Measurements from ENCODE around the gene SP3.

Gene SP3

DNA sequence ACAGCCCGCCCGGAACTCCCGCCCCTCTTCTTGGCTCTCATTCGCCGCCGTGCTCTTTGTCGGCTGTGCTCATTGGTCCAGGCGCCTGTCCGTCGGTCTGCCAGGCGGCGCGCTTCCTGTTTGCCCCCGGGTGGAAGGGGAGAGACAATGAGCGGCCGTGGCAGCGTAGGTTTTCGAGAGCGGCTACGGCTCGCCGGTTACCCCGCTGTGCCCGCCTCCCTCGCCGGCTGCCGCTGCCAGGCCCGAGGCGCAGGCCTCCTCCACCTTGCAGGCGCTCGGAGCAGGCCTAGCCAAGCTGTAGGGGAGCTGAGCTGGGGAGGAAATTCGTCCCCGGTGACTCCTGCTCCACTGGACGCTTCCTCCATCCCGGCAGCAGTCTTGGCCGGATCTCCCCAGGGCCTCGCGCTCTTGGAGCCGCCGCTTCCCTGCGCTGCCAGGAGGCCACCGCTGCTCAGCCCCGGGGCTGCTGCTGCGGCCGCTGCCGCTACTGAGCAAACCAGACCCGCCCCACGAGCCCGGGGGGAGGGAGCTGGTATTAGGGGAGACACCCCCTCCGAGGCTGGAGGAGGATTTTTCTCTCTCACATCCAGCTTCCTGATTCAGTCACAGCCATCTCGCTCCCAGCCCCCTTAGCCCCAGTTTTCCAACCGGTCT lies at the start of gene SP3:
Gene SP3 (minus strand): TSS at position 2 of the 654 bp plus-strand sequence. CDS start 202 bp downstream, outside the sequence.
- DNase-seq: peak; percentile 96

DNA sequence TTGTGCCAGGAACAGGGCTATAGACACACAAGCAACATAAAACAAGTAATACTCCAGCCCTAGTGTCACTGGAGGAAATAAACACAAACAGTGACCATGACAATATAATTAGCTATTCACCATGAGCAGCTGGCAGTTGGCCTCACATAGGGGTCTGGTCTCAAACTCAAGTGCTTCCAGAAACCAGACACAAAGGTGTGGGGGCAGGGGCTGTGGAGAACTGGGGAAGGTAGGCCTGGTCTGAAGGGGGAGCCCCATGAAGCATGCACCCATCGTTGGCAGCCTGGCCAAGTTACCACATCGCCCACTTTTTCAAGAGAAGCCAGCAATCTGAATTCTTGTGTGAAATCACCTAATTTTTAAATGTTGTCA lies 49.5 kb upstream of the SP3 start:
- peak; percentile 12 for DNase-seq

DNA sequence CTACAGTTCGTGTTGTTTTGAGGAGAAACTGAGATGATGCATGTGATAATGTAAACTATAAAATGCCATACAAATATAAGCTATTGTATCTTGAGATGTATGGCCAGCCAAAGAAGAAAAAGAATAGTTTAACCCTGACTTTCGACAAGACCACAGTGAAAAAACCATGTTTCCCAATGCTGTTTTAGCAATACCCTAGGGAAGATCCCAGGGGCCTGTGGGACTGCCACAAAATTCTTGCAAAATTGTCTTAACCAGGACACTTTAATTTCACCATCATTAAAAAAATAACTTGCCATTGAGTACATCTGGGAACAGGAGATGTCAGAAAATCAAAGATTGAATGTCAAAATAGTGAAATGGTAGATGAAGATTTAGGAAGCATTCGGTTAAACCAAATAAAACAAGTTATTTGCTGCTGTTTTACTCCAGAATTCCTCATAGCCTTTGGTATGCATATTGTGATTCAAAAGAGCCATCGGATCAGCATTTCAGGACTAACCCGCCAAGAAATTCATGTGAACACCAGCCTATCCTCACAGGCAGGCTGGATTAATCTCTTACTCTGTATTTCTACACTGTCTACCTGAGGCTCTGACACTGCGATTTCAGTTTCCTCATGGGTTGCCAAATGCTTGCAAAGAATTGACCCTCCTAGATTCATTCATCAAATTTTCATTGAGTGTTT lies 49.0 kb upstream of the SP3 start:
- DNase-seq: no peak

DNA sequence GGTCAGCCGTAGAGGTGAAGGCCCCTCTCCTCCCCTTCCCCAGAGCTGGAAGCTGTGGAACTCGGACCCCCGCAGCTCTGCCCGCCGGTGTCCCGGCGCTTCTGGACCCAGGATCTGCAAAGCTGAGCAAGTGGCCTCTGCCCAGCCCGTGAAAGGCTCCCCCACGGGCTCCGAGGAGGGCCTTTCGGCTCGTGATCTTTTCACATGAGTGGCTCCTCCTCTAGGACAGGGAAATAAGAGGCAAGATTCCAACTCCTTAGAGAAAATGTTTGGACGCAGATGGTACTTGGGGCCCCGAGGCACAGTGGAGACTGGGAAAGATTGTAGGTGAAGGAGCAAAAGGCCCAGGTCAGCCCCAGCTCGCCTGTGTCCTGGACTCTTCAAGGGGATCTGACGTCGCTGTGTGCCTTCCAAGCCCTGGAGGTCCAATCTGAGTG lies 48.2 kb upstream of the SP3 start:
- DNase-seq: no peak

DNA sequence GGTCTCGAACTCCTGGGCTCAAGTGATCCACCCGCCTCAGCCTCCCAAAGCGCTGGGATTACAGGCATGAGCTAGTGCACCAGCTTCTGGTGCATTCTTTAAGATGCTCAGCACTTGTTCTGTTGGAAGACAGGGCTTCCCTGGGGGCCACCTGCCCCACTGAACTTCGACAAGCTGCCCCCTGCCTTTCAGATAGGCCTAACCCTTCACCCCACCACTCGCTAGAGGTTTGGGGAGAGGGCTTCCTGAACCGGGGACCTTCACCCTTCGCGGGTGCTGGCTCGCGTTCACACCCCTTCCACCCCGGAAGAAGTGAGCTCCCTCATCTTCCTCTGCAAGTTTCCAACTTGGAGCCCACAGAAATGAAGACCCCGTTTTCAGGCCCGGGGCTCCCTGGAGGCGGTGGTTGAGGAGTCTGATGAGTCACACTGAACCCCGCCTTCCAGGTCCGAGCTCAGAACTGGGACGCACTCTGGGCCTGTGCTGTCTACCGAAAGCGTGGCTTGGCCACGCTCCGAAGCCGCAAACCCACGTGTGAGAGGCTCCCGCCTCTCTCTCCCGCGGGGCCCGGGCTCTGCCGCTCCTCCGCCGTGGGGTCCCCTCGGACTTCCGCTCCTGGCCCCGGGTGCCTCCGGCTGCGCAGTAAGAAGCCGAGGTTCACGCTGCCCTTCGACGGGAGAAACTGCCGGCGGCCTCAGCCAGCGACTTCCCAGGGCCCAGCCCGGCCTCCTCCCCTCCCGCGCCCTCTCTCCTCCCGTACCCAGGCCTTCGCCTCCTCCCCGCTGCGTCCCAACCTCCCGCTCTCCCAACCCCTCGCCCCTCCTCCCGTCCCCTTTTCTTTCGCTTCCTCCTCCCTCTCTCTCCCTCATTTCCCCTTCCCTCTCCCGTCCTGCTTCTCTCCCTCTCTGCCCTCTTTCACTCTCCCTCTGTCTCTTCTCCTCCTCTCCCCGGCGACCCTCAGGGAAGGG lies 47.5 kb upstream of the SP3 start:
- no peak for DNase-seq

DNA sequence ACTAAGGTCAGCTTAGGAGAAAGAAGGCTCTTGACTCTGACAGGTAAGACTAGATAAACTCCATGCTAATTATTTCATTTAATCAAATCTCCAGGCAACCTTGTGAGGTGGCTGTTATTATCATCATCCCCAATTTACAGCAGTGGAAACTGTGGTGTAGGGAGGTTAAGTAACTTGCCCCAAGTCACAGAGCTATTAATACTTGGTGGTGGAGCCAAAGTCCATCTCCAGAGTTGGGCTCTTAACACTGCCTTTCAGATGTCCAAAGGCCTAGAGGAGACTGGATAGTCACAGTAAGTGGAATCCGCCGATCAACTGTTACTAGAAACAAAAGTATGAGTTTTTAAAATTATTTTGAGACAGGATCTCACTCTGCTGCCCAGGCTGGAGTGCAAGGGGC lies 46.6 kb upstream of the SP3 start:
- no peak for DNase-seq

DNA sequence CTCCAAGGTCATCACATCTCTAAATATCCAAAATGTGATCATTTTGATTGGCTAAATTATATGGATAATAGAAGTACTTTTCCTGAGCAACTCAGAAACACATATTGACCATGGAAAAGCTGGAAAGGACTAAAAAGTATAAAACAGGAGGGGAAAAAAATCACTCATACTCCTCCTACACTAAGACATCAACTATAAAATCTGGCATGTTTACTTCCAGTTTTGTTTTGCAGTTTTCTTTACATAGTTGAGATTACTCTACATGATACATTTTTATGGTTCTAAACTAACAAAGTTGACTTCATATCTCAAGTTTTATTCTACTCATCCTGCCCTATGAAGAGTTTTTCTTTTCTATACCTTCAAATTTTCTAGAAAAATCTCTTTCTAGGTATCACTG lies 46.0 kb upstream of the SP3 start:
- DNase-seq: no peak

DNA sequence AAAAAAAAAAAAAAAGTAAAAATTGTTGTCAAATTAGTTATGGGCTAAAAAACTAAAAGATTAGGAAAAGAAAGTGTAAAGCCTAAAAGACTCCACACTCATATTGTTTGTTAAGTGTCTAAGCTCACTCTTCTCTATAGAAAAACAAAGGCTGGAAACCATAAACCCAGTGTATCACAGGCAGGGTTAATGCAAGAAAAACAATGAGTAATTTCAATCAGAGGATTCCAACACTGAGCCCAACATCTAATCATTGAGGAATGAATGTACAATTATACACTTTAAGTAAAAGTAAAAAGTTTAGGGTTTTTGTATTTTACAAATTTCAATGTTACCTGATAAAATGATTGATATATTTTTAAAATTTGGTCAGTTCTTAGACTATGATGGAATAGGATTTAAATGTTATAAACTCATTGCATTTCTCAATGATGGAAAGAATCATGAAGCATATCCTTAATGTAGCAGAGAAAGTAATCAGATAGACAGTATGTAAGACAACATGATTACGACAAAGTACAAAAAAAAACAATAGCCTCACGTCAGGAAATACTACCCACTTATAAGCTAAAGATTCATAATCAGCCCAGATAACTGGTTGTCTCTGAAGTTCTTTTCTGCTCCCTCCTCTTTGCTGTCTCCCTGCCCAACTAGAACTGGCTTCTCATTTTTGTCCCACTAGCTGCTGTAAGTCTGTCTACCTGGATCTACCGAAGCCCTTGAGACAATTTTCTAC lies 44.5 kb upstream of the SP3 start:
- DNase-seq: no peak

DNA sequence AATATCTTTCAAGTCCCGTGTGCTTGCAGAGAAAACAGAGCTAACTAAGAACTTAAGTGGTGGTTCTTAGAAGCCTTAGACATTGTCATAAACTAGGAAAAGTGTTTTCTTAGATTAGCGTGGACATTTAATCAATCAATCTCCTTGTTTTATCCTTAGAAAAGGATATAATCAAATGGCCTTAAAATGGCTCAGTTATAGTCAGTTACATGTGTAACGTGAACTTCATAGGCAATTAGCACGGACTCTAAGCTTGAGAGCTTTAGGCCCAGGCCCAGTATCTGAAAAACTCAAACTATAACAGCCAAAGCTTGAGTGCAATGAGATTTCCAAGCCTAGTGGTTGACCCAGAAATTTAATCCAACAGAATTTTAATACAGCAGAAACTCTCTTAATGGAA lies 43.5 kb upstream of the SP3 start:
- no peak for DNase-seq

DNA sequence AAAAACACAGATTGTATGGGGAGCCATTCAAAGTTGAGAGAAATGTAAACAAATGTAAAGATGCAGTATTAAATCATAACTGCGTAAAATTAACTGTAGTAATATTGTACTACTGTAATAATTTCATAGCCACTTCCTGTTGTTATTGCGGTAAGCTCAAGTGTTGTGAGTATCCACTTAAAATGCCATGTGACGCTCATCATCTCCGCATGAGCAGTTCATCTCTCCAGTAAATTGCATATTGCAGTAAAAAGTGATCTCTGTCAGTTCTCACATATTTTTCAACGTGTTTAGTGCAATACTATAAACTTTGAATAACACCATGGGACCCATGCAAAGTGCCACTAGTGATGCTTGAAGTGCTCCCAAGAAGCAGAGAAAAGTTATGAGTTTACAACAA lies 41.8 kb upstream of the SP3 start:
- DNase-seq: no peak

DNA sequence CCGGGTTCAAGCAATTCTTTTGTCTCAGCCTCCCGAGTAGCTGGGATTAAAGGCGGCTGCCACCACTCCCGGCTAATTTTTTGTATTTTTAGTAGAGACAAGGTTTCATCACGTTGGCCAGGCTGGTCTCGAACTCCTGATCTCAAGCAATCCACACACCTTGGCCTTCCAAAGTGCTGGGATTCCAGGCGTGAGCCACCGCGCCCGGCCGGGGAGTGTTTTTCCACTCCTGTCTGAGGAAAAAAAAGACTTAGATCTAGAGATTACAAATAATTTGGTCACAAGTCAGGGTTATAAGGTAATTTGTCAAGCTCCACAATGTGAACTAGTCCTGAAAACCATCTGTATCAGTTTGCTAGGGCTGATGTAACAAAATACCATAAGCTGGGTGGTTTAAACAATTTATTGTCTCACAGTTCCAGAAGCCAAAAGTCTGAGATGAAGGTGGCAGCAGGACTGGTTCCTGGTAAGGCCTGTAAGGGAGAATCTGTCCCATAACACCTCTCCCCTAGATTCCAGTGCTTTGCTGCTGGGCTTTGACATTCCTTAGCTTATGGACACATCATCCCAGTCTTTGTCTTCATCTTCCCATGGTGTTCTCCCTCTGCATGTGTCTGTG lies 40.7 kb upstream of the SP3 start:
- DNase-seq: no peak

DNA sequence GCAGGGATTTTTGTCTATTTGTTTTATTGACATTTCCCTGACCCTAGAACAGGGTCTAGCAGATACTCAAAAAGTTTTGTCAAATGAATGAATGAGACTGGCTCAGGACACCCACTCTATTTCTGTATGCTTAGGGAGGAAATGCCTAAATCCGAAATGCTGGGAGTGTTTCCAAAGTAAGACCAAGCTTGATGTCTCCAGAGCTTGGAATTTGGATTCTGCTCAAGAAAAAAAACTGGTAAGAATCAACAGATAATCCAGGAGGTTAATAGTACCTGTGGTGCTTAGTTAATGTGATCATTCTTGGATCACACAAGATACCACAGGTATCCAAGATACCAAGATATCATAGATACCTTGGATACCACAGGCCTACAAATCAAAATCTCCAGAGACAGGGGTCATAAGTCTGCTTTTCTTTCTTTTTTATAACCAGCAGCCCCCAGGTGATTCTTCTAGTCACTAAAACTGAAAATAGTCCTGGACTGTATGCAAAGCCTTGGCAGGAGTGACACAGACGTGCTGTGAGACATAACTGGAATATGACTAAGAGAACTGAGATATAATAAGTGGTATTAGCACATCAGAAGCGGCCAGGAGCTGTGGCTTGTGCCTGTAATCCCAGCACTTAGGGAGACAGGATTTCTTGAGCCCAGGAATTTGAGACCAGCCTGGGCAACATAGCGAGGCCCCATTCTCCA lies 39.9 kb upstream of the SP3 start:
- no peak for DNase-seq

DNA sequence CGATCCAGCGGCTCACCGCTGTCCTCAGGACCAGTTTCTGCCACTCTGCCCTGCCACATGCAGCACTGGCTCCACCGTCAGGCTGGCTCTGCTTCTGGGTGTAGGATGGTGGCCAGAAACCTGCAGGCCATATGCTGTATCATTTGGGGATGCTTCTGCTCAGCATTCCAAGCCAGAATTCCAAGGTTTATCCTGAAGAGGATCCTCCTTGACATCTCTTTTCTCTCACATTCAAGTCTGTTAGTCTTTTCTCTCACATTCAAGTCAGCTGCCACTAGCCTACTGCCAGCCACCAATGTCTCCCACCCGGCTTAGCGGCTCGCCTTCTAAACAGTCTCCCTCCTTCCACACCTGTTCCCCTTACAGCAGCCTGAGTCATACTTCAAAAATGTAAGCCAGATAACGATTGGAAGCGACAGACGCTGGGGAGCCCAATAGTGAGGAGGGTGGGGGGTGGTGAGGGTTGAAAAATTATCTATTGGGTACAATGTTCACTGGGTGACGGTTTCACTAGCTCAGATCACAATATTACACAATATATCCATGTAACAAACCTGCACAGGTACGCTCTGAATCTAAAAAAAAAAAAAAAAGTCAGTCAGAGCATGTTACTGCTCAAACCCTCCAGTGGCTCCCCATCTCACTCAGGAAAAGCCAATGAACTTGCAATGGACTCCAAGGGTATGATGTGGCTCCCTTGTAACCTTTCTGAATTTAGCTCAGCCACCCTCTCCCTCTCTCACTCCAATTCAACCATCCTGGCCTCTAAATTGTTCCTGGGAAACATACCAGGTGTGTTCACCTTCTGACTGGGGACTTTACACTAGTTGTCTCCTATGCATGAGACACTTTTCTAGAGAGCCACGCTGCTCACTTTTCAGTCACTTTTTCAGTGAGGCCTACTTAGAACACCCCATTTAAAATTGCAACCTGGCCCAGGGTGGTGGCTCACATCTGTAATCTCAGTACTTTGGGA lies 38.8 kb upstream of the SP3 start:
- DNase-seq: peak; percentile 43

DNA sequence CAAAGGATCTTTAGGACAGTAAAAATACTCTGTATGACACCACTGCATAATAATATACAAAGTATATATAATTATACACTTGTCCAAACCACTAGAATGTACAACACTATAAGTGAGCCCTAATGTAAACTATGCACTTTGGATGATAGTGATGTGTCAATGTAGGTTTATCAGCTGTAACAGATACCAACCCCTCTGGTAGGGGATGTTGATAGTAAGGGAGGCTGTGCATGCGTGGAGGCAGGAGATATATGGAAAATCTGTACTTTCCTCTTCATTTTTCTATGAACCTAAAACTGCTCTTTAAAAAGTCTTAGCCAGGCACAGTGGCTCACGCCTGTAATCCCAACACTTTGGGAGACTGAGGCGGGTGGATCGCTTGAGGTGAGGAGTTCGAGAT lies 37.5 kb upstream of the SP3 start:
- DNase-seq: no peak

DNA sequence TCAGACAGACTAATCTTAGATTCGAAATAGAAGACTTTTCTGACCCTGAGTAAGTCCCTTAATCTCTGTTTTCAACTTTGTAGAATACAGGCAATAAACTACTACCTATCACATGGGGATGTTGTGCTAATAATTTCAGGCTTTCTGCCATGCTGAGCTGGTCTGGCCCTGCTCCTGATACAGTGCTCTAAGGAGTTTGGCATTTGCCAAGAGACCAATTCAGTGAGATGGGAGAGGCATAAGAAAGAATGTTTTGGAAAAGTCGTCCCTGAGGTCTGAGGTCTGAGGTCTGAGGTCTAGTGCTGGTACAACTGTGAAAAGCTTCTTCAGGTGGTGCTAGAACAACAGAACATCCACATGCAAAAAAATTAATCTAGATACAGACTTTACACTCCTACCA lies 35.9 kb upstream of the SP3 start:
- DNase-seq: no peak

DNA sequence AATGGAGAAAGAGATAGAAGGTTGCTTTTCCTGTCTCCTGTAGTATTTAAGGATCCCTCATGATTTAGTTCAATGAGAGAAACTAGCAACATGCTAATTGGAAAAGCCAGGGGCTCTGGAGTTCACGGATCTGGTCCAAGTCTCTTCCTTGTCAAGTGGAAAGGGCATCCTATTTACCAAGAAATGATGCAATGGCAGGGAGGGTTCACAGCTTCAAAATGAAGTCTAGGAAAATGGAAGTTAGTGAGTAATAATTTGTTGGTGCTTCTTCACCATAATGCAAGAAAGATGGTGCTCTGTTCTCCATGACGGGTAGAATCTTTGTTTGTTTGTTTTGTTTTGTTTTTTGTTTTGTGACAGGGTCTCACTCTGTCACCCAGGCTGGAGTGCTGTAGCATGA lies 34.6 kb upstream of the SP3 start:
- DNase-seq: no peak

DNA sequence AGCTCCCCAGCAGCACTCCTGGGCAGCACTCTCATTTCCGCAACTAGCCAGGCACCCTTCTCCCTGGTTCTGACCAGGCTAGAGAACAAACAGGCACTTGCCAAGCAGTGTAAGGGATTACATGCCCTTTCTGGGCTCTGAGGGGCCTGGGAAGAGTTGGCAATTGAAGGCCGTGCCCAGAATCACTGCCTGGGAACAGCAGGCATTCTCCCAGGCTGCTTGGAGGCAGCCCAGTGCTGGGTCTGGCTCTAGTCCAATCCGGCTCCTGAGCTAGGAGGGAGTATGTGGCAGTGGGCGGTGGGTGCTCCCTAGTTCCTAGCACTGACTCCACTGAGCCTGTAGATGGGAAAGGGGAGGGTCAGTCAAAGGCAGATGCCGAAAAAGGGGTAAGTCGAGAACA lies 34.1 kb upstream of the SP3 start:
- no peak for DNase-seq

DNA sequence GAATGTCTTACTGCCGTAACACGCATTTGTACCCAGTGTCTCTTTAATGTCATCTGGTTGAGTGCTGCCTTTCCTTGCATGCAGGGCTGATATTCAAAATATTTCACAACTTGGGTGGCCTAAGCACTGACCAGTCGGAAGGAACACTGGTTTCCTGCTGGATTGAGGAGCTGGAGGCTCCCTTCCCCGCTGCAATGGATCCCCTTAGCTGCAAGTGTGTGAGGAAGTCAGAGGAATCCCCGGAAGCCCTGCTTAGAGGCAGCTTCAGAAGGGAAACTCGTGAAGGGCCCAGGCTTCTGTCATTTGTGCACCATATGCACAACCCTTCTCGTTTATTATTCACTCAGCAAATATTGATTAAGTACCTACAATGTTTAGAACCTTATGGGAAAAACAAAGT lies 33.2 kb upstream of the SP3 start:
- DNase-seq: no peak

DNA sequence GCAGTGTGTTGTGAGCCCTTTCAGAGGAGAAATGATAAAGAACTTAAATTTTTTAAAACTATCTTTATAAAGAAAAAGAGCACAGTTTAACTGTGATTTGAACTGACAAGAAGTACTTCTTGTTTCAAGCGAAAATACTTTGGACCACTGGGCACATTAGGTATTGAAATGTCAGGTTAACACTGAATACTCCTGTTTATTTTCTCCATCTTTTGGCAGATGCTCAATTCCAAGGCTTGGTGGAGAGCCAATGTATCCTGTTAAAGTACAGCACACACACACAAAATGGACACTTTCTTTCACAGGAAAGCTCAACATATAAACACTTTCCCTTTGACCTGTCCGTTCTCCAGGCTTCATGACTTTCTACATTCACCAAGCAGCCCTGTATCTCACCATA lies 32.6 kb upstream of the SP3 start:
- no peak for DNase-seq

DNA sequence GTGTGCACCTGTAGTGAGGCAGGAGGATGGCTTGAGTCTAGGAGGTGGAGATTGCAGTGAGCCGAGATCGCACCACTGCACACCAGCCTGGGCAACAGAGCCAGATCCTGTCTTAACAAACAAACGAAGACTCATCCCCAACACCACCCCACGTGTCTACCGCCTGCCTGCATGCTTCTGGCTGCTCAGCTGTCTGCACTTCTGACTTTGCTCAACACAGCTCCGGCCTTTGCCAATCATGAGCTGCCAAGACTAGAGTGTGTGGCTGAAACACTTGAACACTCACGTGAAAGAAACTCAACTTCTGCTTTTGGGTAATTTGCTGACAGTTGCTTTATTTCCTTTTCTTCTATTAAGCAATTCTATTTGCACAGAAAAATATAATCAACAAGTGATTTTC lies 32.1 kb upstream of the SP3 start:
- no peak for DNase-seq

DNA sequence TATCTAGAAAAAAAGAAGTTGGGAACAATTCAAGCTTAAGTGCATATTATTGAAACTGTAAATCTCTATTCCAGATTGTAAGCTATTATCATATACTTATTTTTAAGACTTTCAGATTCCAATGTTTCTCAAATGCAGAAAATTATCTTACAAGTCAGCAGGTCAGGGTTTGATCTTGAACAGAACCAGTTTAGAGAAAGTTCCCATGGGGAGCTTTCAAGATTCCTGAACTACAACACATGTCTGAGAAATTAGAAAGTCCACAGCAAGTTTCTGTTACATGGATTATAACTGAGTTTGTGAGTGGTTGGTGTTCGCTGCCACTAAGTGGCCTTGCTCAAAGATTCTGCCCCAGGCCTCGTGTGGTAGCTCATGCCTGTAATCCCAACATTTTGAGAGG lies 31.6 kb upstream of the SP3 start:
- DNase-seq: no peak

Measured in NCI-H2171 (cell line).